CD4-positive, alpha-beta T cell (primary cell): ENCODE results near the gene FAM184A. TPM values are rescaled to one million over a fixed set of nuclear protein-coding genes. Genes with fewer than 3 reads are reported as not detected.

Source experiments
- ATAC-seq: fragments of 200-7000 bp; cut with Tn5 transposase; one replicate; pipeline ENCODE4 v1.10.0; 2022; ENCODE audit warnings: mild to moderate bottlenecking; ENCODE audit not compliant: poor library complexity
- CTCF ChIA-PET: fragments of 350-600 bp; sonication (Branson Sonifier 250); formaldehyde crosslinking; loops from one replicate; lab custom pipeline; 2021; ENCODE audit warnings: antibody characterized with exemption, inconsistent platforms; lab: Charles Lee
- POLR2A ChIA-PET: fragments of 350-600 bp; sonication (Branson Sonifier 250); formaldehyde crosslinking; loops from one replicate; lab custom pipeline; 2021; ENCODE audit warnings: antibody characterized with exemption, inconsistent platforms; lab: Charles Lee
- DNase-seq, 14 experiments: peaks; one replicate each; pipeline ENCODE4 v3.0.0-alpha.2; 2013 to 2020; ENCODE audit warnings: mixed read lengths in 2 of 14
- H3K27ac ChIP-seq, 2 donors: one replicate each; pipeline versions ENCODE4 v1.5.1 to v1.7.0; 2013; ENCODE audit warnings: low read length in 2 of 2, low read depth in 1 of 2, mild to moderate bottlenecking in 1 of 2
- H3K27me3 ChIP-seq, 2 experiments: 1 replicate in 1 of 2; 2 replicates in 1 of 2; pipeline versions ENCODE4 v1.6.1 to v1.7.0; 2013; ENCODE audit warnings: low read length in 2 of 2, control low read depth in 1 of 2, mild to moderate bottlenecking in 1 of 2, moderate library complexity in 1 of 2; ENCODE audit not compliant: insufficient read depth in 2 of 2, control insufficient read depth in 1 of 2
- H3K36me3 ChIP-seq: one replicate; pipeline ENCODE4 v1.6.1; 2013; ENCODE audit warnings: low read length, control low read depth; ENCODE audit not compliant: insufficient read depth
- H3K4me1 ChIP-seq: one replicate; pipeline ENCODE4 v1.6.1; 2013; ENCODE audit warnings: low read length, control low read depth; ENCODE audit not compliant: insufficient read depth
- H3K4me3 ChIP-seq: one replicate; pipeline ENCODE4 v1.5.1; 2013; ENCODE audit warnings: mild to moderate bottlenecking, low read length, moderate library complexity
- H3K9me3 ChIP-seq, 2 experiments: 1 replicate in 1 of 2; 2 replicates in 1 of 2; pipeline versions ENCODE4 v1.6.1 to v1.7.0; 2013; ENCODE audit warnings: low read length in 2 of 2, mild to moderate bottlenecking in 2 of 2, control low read depth in 1 of 2, moderate library complexity in 1 of 2; ENCODE audit not compliant: control insufficient read depth in 1 of 2, insufficient read depth in 1 of 2
- H3K27ac Mint-ChIP-seq: one replicate; pipeline ENCODE4 v1.8.0; 2020; ENCODE audit warnings: mixed read lengths
- H3K27me3 Mint-ChIP-seq: one replicate; pipeline ENCODE4 v1.8.0; 2021; ENCODE audit warnings: mixed read lengths
- H3K36me3 Mint-ChIP-seq: one replicate; pipeline ENCODE4 v1.8.0; 2021; ENCODE audit warnings: low read depth, mixed read lengths
- H3K4me1 Mint-ChIP-seq: one replicate; pipeline ENCODE4 v1.8.0; 2021; ENCODE audit warnings: low read depth, mixed read lengths
- H3K4me3 Mint-ChIP-seq: one replicate; pipeline ENCODE4 v1.8.0; 2020; ENCODE audit warnings: mild to moderate bottlenecking, mixed read lengths
- H3K9me3 Mint-ChIP-seq: one replicate; pipeline ENCODE4 v1.8.0; 2020; ENCODE audit warnings: mixed read lengths
- CTCF ChIP-seq: fragments of 200-600 bp; IDR thresholded peaks from one replicate; pipeline ENCODE4 v1.8.0; 2022; ENCODE audit warnings: antibody characterized with exemption, mild to moderate bottlenecking
- intact Hi-C, 2 experiments: fragments of 100-400 bp; cut with DNase I in 1 of 2; cut with micrococcal nuclease in 1 of 2; formaldehyde crosslinking; loops; one replicate each; pipeline versions ENCODE4 v1.15.1 to v1.9.0; 2023 to 2025; cut with DNase I, micrococcal nuclease
- total RNA-seq, 174 experiments: library from RNA in 2 of 174; stranded (reverse) in 2 of 174; gene quantifications; one replicate each; pipeline ENCODE4 v1.2.3 and lab custom pipeline; 2021 to 2026

The FAM184A gene
- total RNA-seq, 2 experiments from 2014 or later = 2.9 to 3.3 TPM

GRCh38 chr6:119060255-119060907 lies 18.1 kb downstream of the FAM184A start:
- no peaks in the 10 kb centered on the region for H3K27me3 ChIP-seq
- no peak overlapping the region for H3K27ac ChIP-seq
- no peak overlapping the region for H3K27ac Mint-ChIP-seq
- no peaks in the 10 kb centered on the region for H3K9me3 ChIP-seq
- no peak for DNase-seq
- no peaks in the 10 kb centered on the region for H3K27me3 Mint-ChIP-seq
- H3K4me1 Mint-ChIP-seq = peaks cover 7% of the 10 kb centered on the region
- no peaks in the 10 kb centered on the region for H3K36me3 Mint-ChIP-seq
- POLR2A ChIA-PET = no interaction called here
- no peak for ATAC-seq
- intact Hi-C loops = no loop called here
- no peak for TF ChIP-seq CTCF
- no peaks in the 10 kb centered on the region for H3K4me1 ChIP-seq
- no peak overlapping the region for H3K4me3 ChIP-seq
- no peaks in the 10 kb centered on the region for H3K36me3 ChIP-seq
- H3K9me3 Mint-ChIP-seq = peaks cover 4% of the 10 kb centered on the region
- CTCF ChIA-PET = no interaction called here
- H3K4me3 Mint-ChIP-seq = no peak overlapping the region

- no peak overlapping the region for H3K4me3 ChIP-seq
- no peak for DNase-seq
Measured at GRCh38 chr6:119055069-119055468, 23.4 kb downstream of the FAM184A start.

GRCh38 chr6:119052987-119053386 lies 25.5 kb downstream of the FAM184A start:
- ChIA-PET POLR2A (no interaction called here), CTCF (interaction anchor here (1.1 to 1.5 kb wide), 3 partner anchors 21 to 39 kb away, joined by 3 to 6 read pairs (median 4); no protein-coding TSS in a partner anchor)
- no peak overlapping the region for H3K27ac ChIP-seq
- H3K36me3 Mint-ChIP-seq = no peaks in the 10 kb centered on the region
- no peaks in the 10 kb centered on the region for H3K36me3 ChIP-seq
- no peaks in the 10 kb centered on the region for H3K27me3 ChIP-seq
- no peak for TF ChIP-seq CTCF
- H3K27ac Mint-ChIP-seq = peak overlapping the region; percentile 28
- H3K4me1 Mint-ChIP-seq = peaks cover 23% of the 10 kb centered on the region
- peaks cover 4% of the 10 kb centered on the region for H3K9me3 Mint-ChIP-seq
- DNase-seq = no peak
- H3K27me3 Mint-ChIP-seq = no peaks in the 10 kb centered on the region
- peak; percentile 48 for ATAC-seq
- peaks cover 4% of the 10 kb centered on the region for H3K4me1 ChIP-seq
- H3K4me3 Mint-ChIP-seq = no peak overlapping the region
- H3K4me3 ChIP-seq = no peak overlapping the region
- intact Hi-C loops = loop anchor here in 1 of 2 experiments (1.0 to 2.0 kb wide), 2 partner anchors 26 to 57 kb away; partner anchors contain the start of gene FAM184A
- H3K9me3 ChIP-seq = no peaks in the 10 kb centered on the region

More at GRCh38 chr6:119055069-119055468, 23.4 kb downstream of the FAM184A start:
- Mint-ChIP-seq H3K4me1 (peaks cover 22% of the 10 kb centered on the region), H3K36me3 (no peaks in the 10 kb centered on the region), H3K4me3 (no peak overlapping the region), H3K27me3 (no peaks in the 10 kb centered on the region), H3K9me3 (peaks cover 4% of the 10 kb centered on the region), H3K27ac (no peak overlapping the region)
- ATAC-seq = no peak
- intact Hi-C loops = no loop called here
- POLR2A ChIA-PET = no interaction called here
- no peak for TF ChIP-seq CTCF
- Histone ChIP-seq H3K27me3 (no peaks in the 10 kb centered on the region), H3K27ac (no peak overlapping the region), H3K4me1 (peaks cover 4% of the 10 kb centered on the region), H3K9me3 (no peaks in the 10 kb centered on the region), H3K36me3 (no peaks in the 10 kb centered on the region)
- CTCF ChIA-PET = no interaction called here
